ENCODE data around the gene SLC25A40. TPM values are rescaled to one million over a fixed set of nuclear protein-coding genes. Genes with fewer than 3 reads are reported as not detected.
A peak's percentile ranks its signal among the peaks of the same experiment; 100 is the strongest.
"Not testable (repeated sequence)": the region's sequence is repeated elsewhere in the genome, so short reads cannot be mapped to it uniquely, and the experiment has no call there.

SLC25A40 gene
- total RNA-seq, 2 donors from 2014 or later: 13.5 to 15.9 TPM

DNA sequence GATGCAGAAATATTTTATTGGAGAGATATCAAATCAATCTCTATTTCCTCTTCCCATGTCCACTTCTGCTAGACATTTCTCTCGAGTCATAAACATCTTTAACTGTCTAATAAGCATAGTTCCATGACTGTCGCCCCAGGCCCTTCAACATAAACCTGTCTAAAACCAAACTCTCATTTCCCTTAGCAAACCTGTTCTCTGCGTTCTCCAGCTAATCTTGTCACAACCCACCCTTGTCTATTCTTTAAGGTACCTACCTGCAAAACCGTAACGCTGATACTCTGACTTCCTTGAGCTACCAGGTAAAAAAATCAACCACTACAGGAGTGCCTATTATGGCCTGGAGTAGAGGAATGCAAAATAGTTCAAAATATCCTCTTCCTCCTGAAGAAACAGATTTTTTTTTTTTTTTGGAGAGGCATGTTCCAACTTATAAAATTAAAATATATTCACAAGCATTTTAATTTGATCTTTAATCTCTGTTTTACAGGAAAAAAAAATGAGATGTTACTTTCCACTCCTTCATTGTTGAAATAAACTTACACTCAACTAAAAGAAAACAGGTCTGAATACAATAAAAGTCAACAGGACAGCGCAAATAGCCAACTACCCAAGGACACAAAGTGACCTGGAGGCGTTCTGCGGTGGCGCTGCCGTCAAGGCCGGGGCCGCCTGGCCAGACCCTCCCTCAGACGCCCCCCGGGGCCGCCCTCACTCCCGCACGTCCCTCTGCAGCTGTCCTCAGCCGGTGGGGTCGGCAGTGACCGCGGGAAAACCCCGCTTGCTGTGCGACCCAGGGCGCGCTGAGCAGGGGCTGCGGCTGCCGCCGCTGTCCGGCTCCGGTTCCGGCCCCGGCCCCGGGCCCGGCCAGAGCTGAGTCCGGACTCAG, 765 bp downstream of the SLC25A40 start:
- H3K27ac ChIP-seq: peak overlapping the region; percentile 80 to 89
- no peaks in the 10 kb centered on the region for H3K27me3 ChIP-seq (replicated peaks; ENCODE audit: insufficient read depth)
- TF ChIP-seq, protein P1, sequence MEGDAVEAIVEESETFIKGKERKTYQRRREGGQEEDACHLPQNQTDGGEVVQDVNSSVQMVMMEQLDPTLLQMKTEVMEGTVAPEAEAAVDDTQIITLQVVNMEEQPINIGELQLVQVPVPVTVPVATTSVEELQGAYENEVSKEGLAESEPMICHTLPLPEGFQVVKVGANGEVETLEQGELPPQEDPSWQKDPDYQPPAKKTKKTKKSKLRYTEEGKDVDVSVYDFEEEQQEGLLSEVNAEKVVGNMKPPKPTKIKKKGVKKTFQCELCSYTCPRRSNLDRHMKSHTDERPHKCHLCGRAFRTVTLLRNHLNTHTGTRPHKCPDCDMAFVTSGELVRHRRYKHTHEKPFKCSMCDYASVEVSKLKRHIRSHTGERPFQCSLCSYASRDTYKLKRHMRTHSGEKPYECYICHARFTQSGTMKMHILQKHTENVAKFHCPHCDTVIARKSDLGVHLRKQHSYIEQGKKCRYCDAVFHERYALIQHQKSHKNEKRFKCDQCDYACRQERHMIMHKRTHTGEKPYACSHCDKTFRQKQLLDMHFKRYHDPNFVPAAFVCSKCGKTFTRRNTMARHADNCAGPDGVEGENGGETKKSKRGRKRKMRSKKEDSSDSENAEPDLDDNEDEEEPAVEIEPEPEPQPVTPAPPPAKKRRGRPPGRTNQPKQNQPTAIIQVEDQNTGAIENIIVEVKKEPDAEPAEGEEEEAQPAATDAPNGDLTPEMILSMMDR (IDR thresholded peaks at IDR 0.05): no peak
- no peak for DNase-seq (ENCODE audit: low spot score)
- no peaks in the 10 kb centered on the region for H3K36me3 ChIP-seq
- no peaks in the 10 kb centered on the region for H3K9me3 ChIP-seq
- peak overlapping the region; percentile 87 for H3K4me3 ChIP-seq
- peaks cover 13 to 28% of the 10 kb centered on the region in 2 donors for H3K4me1 ChIP-seq (ENCODE audit: control insufficient read depth in 1 of 2, low read depth in 2 of 2)
- no peak for ATAC-seq (ENCODE audit: insufficient number of reproducible peaks, low FRiP score, low read depth)

DNA sequence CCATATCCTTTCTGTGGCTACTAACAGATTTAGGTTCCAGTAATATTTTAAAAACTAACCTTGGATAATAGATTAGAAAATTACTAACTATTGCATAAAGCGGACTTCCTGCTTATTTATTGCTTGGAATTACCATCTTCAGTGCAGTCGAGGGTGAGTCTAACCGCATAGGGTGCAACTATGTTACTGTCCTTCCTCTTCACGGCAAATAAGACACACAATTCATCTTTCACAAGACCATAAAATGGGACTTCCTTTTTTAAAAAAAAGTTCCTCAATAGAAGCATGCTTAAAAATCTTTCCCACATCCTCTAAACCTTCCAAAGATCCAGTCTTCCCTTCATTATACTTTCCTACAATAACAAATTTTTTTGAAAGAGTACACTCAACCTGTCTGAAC, 2.1 kb downstream of the SLC25A40 start:
- DNase-seq (ENCODE audit: low spot score): no peak
- TF ChIP-seq, protein P1 (IDR thresholded peaks at IDR 0.05): no peak
- peak overlapping the region; percentile 23 to 34 for H3K27ac ChIP-seq
- no peaks in the 10 kb centered on the region for H3K9me3 ChIP-seq
- H3K36me3 ChIP-seq: no peaks in the 10 kb centered on the region
- ATAC-seq (ENCODE audit: insufficient number of reproducible peaks, low FRiP score, low read depth): no peak
- H3K4me1 ChIP-seq (ENCODE audit: control insufficient read depth in 1 of 2, low read depth in 2 of 2): peaks cover 13 to 28% of the 10 kb centered on the region in 2 donors
- H3K4me3 ChIP-seq: peak overlapping the region; percentile 6
- no peaks in the 10 kb centered on the region for H3K27me3 ChIP-seq (replicated peaks; ENCODE audit: insufficient read depth)

DNA sequence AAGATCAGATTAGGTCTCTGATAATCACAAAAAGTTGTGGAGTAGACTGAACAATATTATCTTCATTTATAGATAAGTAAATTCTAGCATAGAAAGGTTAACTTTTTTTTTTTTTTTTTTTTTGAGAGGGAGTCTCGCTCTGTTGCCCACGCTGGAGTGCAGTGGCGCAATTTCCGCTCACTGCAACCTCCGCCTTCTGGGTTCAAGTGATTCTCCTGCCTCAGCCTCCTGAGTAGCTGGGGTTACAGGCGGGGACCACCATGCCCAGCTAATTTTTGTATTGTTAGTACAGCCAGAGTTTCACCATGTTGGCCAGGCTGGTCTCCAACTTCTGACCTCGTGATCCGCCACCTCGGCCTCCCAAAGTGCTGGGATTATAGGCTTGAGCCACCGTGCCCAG, 2.8 kb downstream of the SLC25A40 start:
- peak overlapping the region in 1 of 2 donors; percentile 34 for H3K27ac ChIP-seq
- H3K36me3 ChIP-seq: not testable (repeated sequence)

DNA sequence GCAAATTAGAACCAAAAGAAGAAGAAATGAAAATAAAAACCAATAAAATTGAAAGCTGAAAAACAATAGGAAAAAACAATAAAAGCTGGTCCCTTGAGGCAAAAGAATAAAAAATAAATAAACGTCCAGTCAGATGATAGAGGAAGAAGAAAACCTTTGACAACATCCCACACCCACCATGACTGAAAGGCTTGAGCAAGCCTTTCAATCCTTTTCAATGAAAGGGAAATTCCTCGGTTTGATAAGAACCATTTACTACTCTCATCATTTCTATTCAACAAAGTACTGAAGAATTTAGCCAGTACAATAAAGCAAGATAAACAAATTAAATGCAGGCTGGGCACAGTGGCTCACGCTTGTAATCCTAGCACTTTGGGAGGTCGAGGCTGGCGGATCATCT, 3.8 kb downstream of the SLC25A40 start:
- no peaks in the 10 kb centered on the region for H3K36me3 ChIP-seq
- no peak overlapping the region for H3K27ac ChIP-seq
- no peak for ATAC-seq (ENCODE audit: insufficient number of reproducible peaks, low FRiP score, low read depth)
- H3K4me1 ChIP-seq (ENCODE audit: control insufficient read depth in 1 of 2, low read depth in 2 of 2): peaks cover 9 to 19% of the 10 kb centered on the region in 2 donors
- H3K4me3 ChIP-seq: no peak overlapping the region
- no peak for DNase-seq (ENCODE audit: low spot score)
- no peaks in the 10 kb centered on the region for H3K9me3 ChIP-seq
- TF ChIP-seq, protein P1 (IDR thresholded peaks at IDR 0.05): no peak
- no peaks in the 10 kb centered on the region for H3K27me3 ChIP-seq (replicated peaks; ENCODE audit: insufficient read depth)

More for the DNA sequence above, 2.8 kb downstream of the SLC25A40 start:
- not testable (repeated sequence) for ATAC-seq (ENCODE audit: insufficient number of reproducible peaks, low FRiP score, low read depth); H3K27me3 ChIP-seq (replicated peaks; ENCODE audit: insufficient read depth); H3K9me3 ChIP-seq; H3K4me3 ChIP-seq; DNase-seq (ENCODE audit: low spot score)
- peaks cover 13 to 26% of the 10 kb centered on the region in 2 donors for H3K4me1 ChIP-seq (ENCODE audit: control insufficient read depth in 1 of 2, low read depth in 2 of 2)

DNA sequence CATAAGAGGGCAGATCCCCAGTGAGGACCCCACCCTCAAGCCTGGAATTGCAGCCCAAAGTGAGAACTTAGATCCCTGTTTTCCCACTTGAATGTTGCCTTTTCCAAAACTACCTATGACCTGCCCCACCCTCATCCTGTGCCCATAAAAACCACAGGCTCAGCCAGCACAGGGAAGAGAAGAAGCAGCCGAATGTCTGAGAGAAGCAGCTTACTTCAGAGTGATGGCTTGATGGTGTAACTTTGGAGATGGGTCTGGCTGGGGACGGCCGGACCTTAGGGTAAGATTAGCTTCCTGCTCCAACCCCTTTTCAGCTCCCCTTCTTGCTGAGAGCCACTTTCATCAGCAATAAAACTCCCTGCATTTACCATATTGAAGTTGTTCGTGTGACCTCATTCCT, 5.7 kb downstream of the SLC25A40 start:
- H3K9me3 ChIP-seq: peaks cover 8% of the 10 kb centered on the region

DNA sequence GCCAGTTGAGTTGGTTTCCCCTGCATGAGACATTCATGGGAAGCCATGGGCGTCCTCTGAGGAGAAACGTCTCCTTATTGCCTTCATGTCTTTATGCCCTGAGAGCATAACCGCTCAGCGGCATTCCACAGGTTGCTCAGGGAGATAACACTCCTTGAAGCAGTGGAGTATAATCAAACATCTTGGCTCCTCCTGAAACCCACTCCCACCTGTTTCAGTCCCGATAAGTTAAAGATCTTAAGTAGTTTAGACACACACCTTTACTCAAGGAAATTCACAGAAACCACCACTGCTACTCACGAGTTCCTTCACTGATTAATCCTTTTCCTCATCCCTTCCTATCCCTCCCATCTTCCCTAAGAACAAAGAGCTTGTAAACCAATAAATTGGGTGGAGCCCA, 9.6 kb downstream of the SLC25A40 start:
- H3K9me3 ChIP-seq; H3K4me1 ChIP-seq (ENCODE audit: control insufficient read depth in 1 of 2, low read depth in 2 of 2); ATAC-seq (ENCODE audit: insufficient number of reproducible peaks, low FRiP score, low read depth); H3K36me3 ChIP-seq; H3K4me3 ChIP-seq; H3K27me3 ChIP-seq (replicated peaks; ENCODE audit: insufficient read depth); DNase-seq (ENCODE audit: low spot score); H3K27ac ChIP-seq: not testable (repeated sequence)

More for the DNA sequence above, 5.7 kb downstream of the SLC25A40 start:
- Histone ChIP-seq H3K4me3 (no peak overlapping the region), H3K27me3 (replicated peaks; ENCODE audit: insufficient read depth) (no peaks in the 10 kb centered on the region), H3K36me3 (no peaks in the 10 kb centered on the region), H3K27ac (no peak overlapping the region), H3K4me1 (ENCODE audit: control insufficient read depth in 1 of 2, low read depth in 2 of 2) (peaks cover 9 to 17% of the 10 kb centered on the region in 2 donors)
- TF ChIP-seq, protein P1 (IDR thresholded peaks at IDR 0.05): no peak
- no peak for DNase-seq (ENCODE audit: low spot score)
- ATAC-seq (ENCODE audit: insufficient number of reproducible peaks, low FRiP score, low read depth): no peak
